ENCODE data around the gene ABCA12.

The ABCA12 gene

GRCh38 chr2:215038421-215038820 lies 100.0 kb downstream of the ABCA12 start:
- TF ChIP-seq, protein P1, sequence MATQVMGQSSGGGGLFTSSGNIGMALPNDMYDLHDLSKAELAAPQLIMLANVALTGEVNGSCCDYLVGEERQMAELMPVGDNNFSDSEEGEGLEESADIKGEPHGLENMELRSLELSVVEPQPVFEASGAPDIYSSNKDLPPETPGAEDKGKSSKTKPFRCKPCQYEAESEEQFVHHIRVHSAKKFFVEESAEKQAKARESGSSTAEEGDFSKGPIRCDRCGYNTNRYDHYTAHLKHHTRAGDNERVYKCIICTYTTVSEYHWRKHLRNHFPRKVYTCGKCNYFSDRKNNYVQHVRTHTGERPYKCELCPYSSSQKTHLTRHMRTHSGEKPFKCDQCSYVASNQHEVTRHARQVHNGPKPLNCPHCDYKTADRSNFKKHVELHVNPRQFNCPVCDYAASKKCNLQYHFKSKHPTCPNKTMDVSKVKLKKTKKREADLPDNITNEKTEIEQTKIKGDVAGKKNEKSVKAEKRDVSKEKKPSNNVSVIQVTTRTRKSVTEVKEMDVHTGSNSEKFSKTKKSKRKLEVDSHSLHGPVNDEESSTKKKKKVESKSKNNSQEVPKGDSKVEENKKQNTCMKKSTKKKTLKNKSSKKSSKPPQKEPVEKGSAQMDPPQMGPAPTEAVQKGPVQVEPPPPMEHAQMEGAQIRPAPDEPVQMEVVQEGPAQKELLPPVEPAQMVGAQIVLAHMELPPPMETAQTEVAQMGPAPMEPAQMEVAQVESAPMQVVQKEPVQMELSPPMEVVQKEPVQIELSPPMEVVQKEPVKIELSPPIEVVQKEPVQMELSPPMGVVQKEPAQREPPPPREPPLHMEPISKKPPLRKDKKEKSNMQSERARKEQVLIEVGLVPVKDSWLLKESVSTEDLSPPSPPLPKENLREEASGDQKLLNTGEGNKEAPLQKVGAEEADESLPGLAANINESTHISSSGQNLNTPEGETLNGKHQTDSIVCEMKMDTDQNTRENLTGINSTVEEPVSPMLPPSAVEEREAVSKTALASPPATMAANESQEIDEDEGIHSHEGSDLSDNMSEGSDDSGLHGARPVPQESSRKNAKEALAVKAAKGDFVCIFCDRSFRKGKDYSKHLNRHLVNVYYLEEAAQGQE (IDR thresholded peaks at IDR 0.05; ENCODE audit: insufficient read depth in 1 of 2, low read depth in 2 of 2, low read length in 2 of 2) = no peak
- TF ChIP-seq SIN3A (IDR thresholded peaks at IDR 0.05; ENCODE audit: borderline replicate concordance, insufficient read depth, low read length) = no peak
- no peak for TF ChIP-seq POLR2AphosphoS5 (IDR thresholded peaks at IDR 0.05; ENCODE audit: low read depth, low read length)
- no peak for TF ChIP-seq FOXP2 (optimal IDR thresholded peaks at IDR 0.05; ENCODE audit: borderline replicate concordance, extremely low read depth, extremely low read length, insufficient read depth)
- TF ChIP-seq TAF1 (IDR thresholded peaks at IDR 0.05; ENCODE audit: borderline replicate concordance, insufficient read depth, low read length) = no peak

GRCh38 chr2:215036314-215036713 lies 102.1 kb downstream of the ABCA12 start:
- no peak for TF ChIP-seq TAF1 (IDR thresholded peaks at IDR 0.05; ENCODE audit: borderline replicate concordance, insufficient read depth, low read length)
- no peak for TF ChIP-seq SIN3A (IDR thresholded peaks at IDR 0.05; ENCODE audit: borderline replicate concordance, insufficient read depth, low read length)
- no peak for TF ChIP-seq FOXP2 (optimal IDR thresholded peaks at IDR 0.05; ENCODE audit: borderline replicate concordance, extremely low read depth, extremely low read length, insufficient read depth)
- no peak for TF ChIP-seq POLR2AphosphoS5 (IDR thresholded peaks at IDR 0.05; ENCODE audit: low read depth, low read length)
- TF ChIP-seq, protein P1 (IDR thresholded peaks at IDR 0.05; ENCODE audit: insufficient read depth in 1 of 2, low read depth in 2 of 2, low read length in 2 of 2) = no peak

DNA sequence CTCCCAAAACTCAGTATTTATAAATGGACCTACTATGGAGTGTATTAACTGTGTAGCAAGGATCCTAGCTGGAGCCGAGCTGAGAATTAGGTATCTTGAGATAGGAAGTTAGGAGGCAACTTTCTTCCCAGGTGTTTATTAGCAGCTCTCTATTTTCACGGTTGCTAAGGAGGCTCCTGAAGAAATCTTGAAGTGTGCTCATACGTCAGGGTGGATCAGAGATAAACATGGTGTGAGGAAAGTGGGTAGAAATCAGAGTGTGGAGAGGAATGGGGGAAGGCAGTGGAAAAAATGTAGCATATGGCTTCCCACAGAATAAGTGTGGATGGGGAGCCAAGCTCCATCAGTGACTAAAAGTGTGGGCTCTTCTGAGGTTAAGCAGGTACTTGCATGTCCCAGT lies 104.3 kb downstream of the ABCA12 start:
- no peak for TF ChIP-seq TAF1 (IDR thresholded peaks at IDR 0.05; ENCODE audit: borderline replicate concordance, insufficient read depth, low read length)
- TF ChIP-seq FOXP2 (optimal IDR thresholded peaks at IDR 0.05; ENCODE audit: borderline replicate concordance, extremely low read depth, extremely low read length, insufficient read depth) = no peak
- TF ChIP-seq POLR2AphosphoS5 (IDR thresholded peaks at IDR 0.05; ENCODE audit: low read depth, low read length) = no peak
- no peak for TF ChIP-seq SIN3A (IDR thresholded peaks at IDR 0.05; ENCODE audit: borderline replicate concordance, insufficient read depth, low read length)
- TF ChIP-seq, protein P1 (IDR thresholded peaks at IDR 0.05; ENCODE audit: insufficient read depth in 1 of 2, low read depth in 2 of 2, low read length in 2 of 2) = no peak

DNA sequence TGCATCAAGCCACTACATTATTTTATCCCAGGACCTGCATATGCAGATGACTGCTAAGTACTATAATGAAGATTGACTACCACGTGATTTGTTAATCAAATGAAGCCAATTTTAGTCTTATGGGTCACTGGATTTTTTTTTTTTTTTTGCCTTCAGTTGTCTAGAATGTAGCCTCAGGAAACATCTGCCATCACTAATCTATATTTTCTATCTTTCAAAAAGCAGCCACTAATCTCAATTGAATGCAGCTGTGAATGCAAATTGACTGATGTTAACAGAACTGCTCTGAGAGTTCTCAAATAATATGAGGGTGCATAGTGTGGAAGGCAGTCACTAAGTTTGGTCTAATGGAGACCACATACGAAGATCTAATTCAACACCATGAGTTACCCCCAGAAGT lies 106.3 kb downstream of the ABCA12 start:
- TF ChIP-seq SIN3A (IDR thresholded peaks at IDR 0.05; ENCODE audit: borderline replicate concordance, insufficient read depth, low read length) (no peak), TAF1 (IDR thresholded peaks at IDR 0.05; ENCODE audit: borderline replicate concordance, insufficient read depth, low read length) (no peak)
- TF ChIP-seq, protein P1 (IDR thresholded peaks at IDR 0.05; ENCODE audit: insufficient read depth in 1 of 2, low read depth in 2 of 2, low read length in 2 of 2) = no peak

DNA sequence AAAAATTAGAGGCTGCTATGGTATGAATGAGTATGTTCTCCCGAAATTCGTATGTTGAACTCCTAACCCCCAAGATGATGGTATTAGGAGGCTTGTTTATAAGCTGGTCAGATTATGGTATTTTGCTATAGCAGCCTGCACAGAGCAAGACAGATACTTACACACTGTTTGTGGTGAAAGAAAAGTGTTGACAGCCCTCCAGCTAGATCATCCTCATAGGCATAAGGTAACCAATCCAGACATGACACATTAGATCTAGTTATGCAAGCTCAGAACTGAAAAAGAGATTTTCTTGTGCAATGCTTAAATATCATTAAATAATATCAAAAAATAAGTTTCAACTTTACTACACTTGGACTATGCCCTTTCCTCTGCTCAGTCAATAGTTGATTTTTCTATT lies 107.1 kb downstream of the ABCA12 start:
- TF ChIP-seq SIN3A (IDR thresholded peaks at IDR 0.05; ENCODE audit: borderline replicate concordance, insufficient read depth, low read length) (no peak), TAF1 (IDR thresholded peaks at IDR 0.05; ENCODE audit: borderline replicate concordance, insufficient read depth, low read length) (no peak), POLR2AphosphoS5 (IDR thresholded peaks at IDR 0.05; ENCODE audit: low read depth, low read length) (no peak), FOXP2 (optimal IDR thresholded peaks at IDR 0.05; ENCODE audit: borderline replicate concordance, extremely low read depth, extremely low read length, insufficient read depth) (no peak)
- TF ChIP-seq, protein P1 (IDR thresholded peaks at IDR 0.05; ENCODE audit: insufficient read depth in 1 of 2, low read depth in 2 of 2, low read length in 2 of 2) = no peak

Measured in PFSK-1 (cell line).